ENCODE measurements around the gene LGALS4. TPM values are rescaled to one million over a fixed set of nuclear protein-coding genes. Genes with fewer than 3 reads are reported as not detected.
"Not testable (repeated sequence)": the region's sequence is repeated elsewhere in the genome, so short reads cannot be mapped to it uniquely, and the experiment has no call there.

The LGALS4 gene
- total RNA-seq, 2 donors from 2014 or later = 1.2 to 1.7 TPM

GRCh38 chr19:38800577-38801347 is 12.0 kb downstream of the LGALS4 start:
- Mint-ChIP-seq H3K27me3 (no peaks in the 10 kb centered on the region), H3K36me3 (ENCODE audit: low read depth) (no peaks in the 10 kb centered on the region), H3K27ac (no peak overlapping the region), H3K9me3 (no peaks in the 10 kb centered on the region), H3K4me1 (peaks cover 10% of the 10 kb centered on the region), H3K4me3 (no peak overlapping the region)
- ATAC-seq (replicated peaks) = no peak

- Mint-ChIP-seq H3K27ac (no peak overlapping the region), H3K4me3 (no peak overlapping the region), H3K9me3 (no peaks in the 10 kb centered on the region), H3K27me3 (no peaks in the 10 kb centered on the region), H3K4me1 (peaks cover 4% of the 10 kb centered on the region), H3K36me3 (ENCODE audit: low read depth) (no peaks in the 10 kb centered on the region)
- no peak for ATAC-seq (replicated peaks)
These were observed 13.6 kb downstream of the LGALS4 start for GRCh38 chr19:38799104-38799503.

GRCh38 chr19:38797781-38798180 is 15.0 kb downstream of the LGALS4 start:
- not testable (repeated sequence) for H3K27me3 Mint-ChIP-seq; H3K4me3 Mint-ChIP-seq; H3K4me1 Mint-ChIP-seq; ATAC-seq (replicated peaks); H3K27ac Mint-ChIP-seq; H3K36me3 Mint-ChIP-seq (ENCODE audit: low read depth); H3K9me3 Mint-ChIP-seq

GRCh38 chr19:38796154-38796553 is 16.6 kb downstream of the LGALS4 start:
- no peaks in the 10 kb centered on the region for H3K9me3 Mint-ChIP-seq
- no peak for ATAC-seq (replicated peaks)
- no peak overlapping the region for H3K4me3 Mint-ChIP-seq
- H3K4me1 Mint-ChIP-seq = peaks cover 10% of the 10 kb centered on the region
- no peak overlapping the region for H3K27ac Mint-ChIP-seq
- H3K27me3 Mint-ChIP-seq = no peaks in the 10 kb centered on the region
- H3K36me3 Mint-ChIP-seq (ENCODE audit: low read depth) = no peaks in the 10 kb centered on the region

GRCh38 chr19:38795549-38795948 is 17.2 kb downstream of the LGALS4 start:
- peaks cover 10% of the 10 kb centered on the region for H3K4me1 Mint-ChIP-seq
- H3K36me3 Mint-ChIP-seq (ENCODE audit: low read depth) = no peaks in the 10 kb centered on the region
- no peak overlapping the region for H3K4me3 Mint-ChIP-seq
- H3K27ac Mint-ChIP-seq = no peak overlapping the region
- ATAC-seq (replicated peaks) = no peak
- H3K9me3 Mint-ChIP-seq = no peaks in the 10 kb centered on the region
- no peaks in the 10 kb centered on the region for H3K27me3 Mint-ChIP-seq

GRCh38 chr19:38793671-38794070 is 19.1 kb downstream of the LGALS4 start:
- Mint-ChIP-seq H3K4me1 (peaks cover 5% of the 10 kb centered on the region), H3K4me3 (no peak overlapping the region), H3K9me3 (no peaks in the 10 kb centered on the region), H3K27ac (no peak overlapping the region), H3K27me3 (no peaks in the 10 kb centered on the region), H3K36me3 (ENCODE audit: low read depth) (no peaks in the 10 kb centered on the region)
- no peak for ATAC-seq (replicated peaks)

GRCh38 chr19:38793177-38793576 is 19.6 kb downstream of the LGALS4 start:
- Mint-ChIP-seq H3K27ac (peak overlapping the region; percentile 71), H3K4me3 (peak overlapping the region; percentile 70), H3K4me1 (peaks cover 5% of the 10 kb centered on the region), H3K27me3 (no peaks in the 10 kb centered on the region), H3K9me3 (no peaks in the 10 kb centered on the region), H3K36me3 (ENCODE audit: low read depth) (no peaks in the 10 kb centered on the region)
- ATAC-seq (replicated peaks) = no peak

GRCh38 chr19:38792250-38793111 is 20.3 kb downstream of the LGALS4 start:
- Mint-ChIP-seq H3K36me3 (ENCODE audit: low read depth) (no peaks in the 10 kb centered on the region), H3K27ac (peak overlapping the region; percentile 71), H3K9me3 (no peaks in the 10 kb centered on the region), H3K27me3 (no peaks in the 10 kb centered on the region), H3K4me3 (peak overlapping the region; percentile 70), H3K4me1 (peaks cover 5% of the 10 kb centered on the region)
- peak; percentile 19 for ATAC-seq (replicated peaks)

- ATAC-seq (replicated peaks) = peak; percentile 97
- not testable (repeated sequence) for H3K27ac Mint-ChIP-seq; H3K27me3 Mint-ChIP-seq; H3K4me3 Mint-ChIP-seq; H3K4me1 Mint-ChIP-seq; H3K36me3 Mint-ChIP-seq (ENCODE audit: low read depth); H3K9me3 Mint-ChIP-seq
These were observed 21.2 kb downstream of the LGALS4 start for GRCh38 chr19:38791451-38792064.

GRCh38 chr19:38790507-38791403 is 22.0 kb downstream of the LGALS4 start:
- H3K4me1 Mint-ChIP-seq; ATAC-seq (replicated peaks); H3K27ac Mint-ChIP-seq; H3K9me3 Mint-ChIP-seq; H3K4me3 Mint-ChIP-seq; H3K36me3 Mint-ChIP-seq (ENCODE audit: low read depth); H3K27me3 Mint-ChIP-seq: not testable (repeated sequence)

GRCh38 chr19:38788478-38789243 is 24.1 kb downstream of the LGALS4 start, which contains the start of gene LGALS7B:
Gene LGALS7B (plus strand): TSS chr19:38789200. CDS start chr19:38789227, 27 bp downstream.
- Mint-ChIP-seq H3K27me3 (no peaks in the 10 kb centered on the region), H3K27ac (no peak within 1 kb of the TSS), H3K9me3 (no peaks in the 10 kb centered on the region), H3K4me1 (peaks cover 5% of the 10 kb centered on the region), H3K36me3 (ENCODE audit: low read depth) (no peaks in the 10 kb centered on the region), H3K4me3 (no peak within 1 kb of the TSS)
- ATAC-seq (replicated peaks) = no peak

GRCh38 chr19:38786572-38787265 is 26.0 kb downstream of the LGALS4 start:
- Mint-ChIP-seq H3K9me3 (no peaks in the 10 kb centered on the region), H3K27ac (peak overlapping the region; percentile 43), H3K4me3 (no peak overlapping the region), H3K36me3 (ENCODE audit: low read depth) (no peaks in the 10 kb centered on the region), H3K27me3 (no peaks in the 10 kb centered on the region), H3K4me1 (no peaks in the 10 kb centered on the region)
- no peak for ATAC-seq (replicated peaks)

GRCh38 chr19:38786061-38786460 is 26.7 kb downstream of the LGALS4 start:
- H3K27me3 Mint-ChIP-seq; H3K4me1 Mint-ChIP-seq; H3K36me3 Mint-ChIP-seq (ENCODE audit: low read depth); H3K9me3 Mint-ChIP-seq; H3K4me3 Mint-ChIP-seq; H3K27ac Mint-ChIP-seq; ATAC-seq (replicated peaks): not testable (repeated sequence)

Data from activated T-helper 17 cell treated with anti-CD3 and anti-CD28 coated beads, Interleukin-2, amount 50 U/mL, for 72 hours (primary cell).